HEK293 (cell line): ENCODE results near the gene CWC25.
A peak's percentile ranks its signal among the peaks of the same experiment; 100 is the strongest.

Experiments
- CTCF ChIP-seq: fragments of 450-650 bp; formaldehyde crosslinking; IDR thresholded peaks from 2 replicates; pipeline ENCODE4 v1.5.1; 2016; ENCODE audit warnings: missing biosample characterization, missing genetic modification characterization
- GFI1B ChIP-seq: fragments of 450-650 bp; formaldehyde crosslinking; IDR thresholded peaks from 2 replicates; pipeline ENCODE4 v1.5.1; 2016; ENCODE audit warnings: missing biosample characterization, missing genetic modification characterization
- GLIS1 ChIP-seq: fragments of 450-650 bp; formaldehyde crosslinking; IDR thresholded peaks from 2 replicates; pipeline ENCODE4 v1.5.1; 2016; ENCODE audit warnings: missing biosample characterization, missing genetic modification characterization
- KLF7 ChIP-seq: fragments of 450-650 bp; formaldehyde crosslinking; IDR thresholded peaks from 2 replicates; pipeline ENCODE4 v1.5.1; 2016; ENCODE audit warnings: missing biosample characterization, missing genetic modification characterization, borderline replicate concordance
- PRDM10 ChIP-seq: fragments of 450-650 bp; formaldehyde crosslinking; IDR thresholded peaks from 2 replicates; pipeline ENCODE4 v1.5.1; 2016; ENCODE audit warnings: missing biosample characterization, missing genetic modification characterization
- RBAK ChIP-seq: fragments of 450-650 bp; formaldehyde crosslinking; IDR thresholded peaks from 2 replicates; pipeline ENCODE4 v1.5.1; 2016; ENCODE audit warnings: missing biosample characterization, missing genetic modification characterization
- SALL2 ChIP-seq: fragments of 450-650 bp; formaldehyde crosslinking; IDR thresholded peaks from 2 replicates; pipeline ENCODE4 v1.5.0; 2017; ENCODE audit warnings: missing biosample characterization, mild to moderate bottlenecking, missing genetic modification characterization, borderline replicate concordance
- SP2 ChIP-seq: fragments of 450-650 bp; formaldehyde crosslinking; IDR thresholded peaks from 2 replicates; pipeline ENCODE4 v1.5.1; 2016; ENCODE audit warnings: missing biosample characterization, missing genetic modification characterization
- SP3 ChIP-seq: fragments of 450-650 bp; formaldehyde crosslinking; IDR thresholded peaks from 2 replicates; pipeline ENCODE4 v1.5.1; 2016; ENCODE audit warnings: missing biosample characterization, missing genetic modification characterization
- SP7 ChIP-seq: fragments of 450-650 bp; formaldehyde crosslinking; IDR thresholded peaks from 2 replicates; pipeline ENCODE4 v1.5.1; 2016; ENCODE audit warnings: missing biosample characterization, missing genetic modification characterization
- TRIM28 ChIP-seq: IDR thresholded peaks from 2 replicates; pipeline ENCODE4 v1.6.1; 2011; ENCODE audit warnings: low read length, control low read depth, borderline replicate concordance
- WT1 ChIP-seq: fragments of 450-650 bp; formaldehyde crosslinking; IDR thresholded peaks from 2 replicates; pipeline ENCODE4 v1.5.1; 2016; ENCODE audit warnings: missing biosample characterization, missing genetic modification characterization
- YY2 ChIP-seq: fragments of 450-650 bp; formaldehyde crosslinking; IDR thresholded peaks from 2 replicates; pipeline ENCODE4 v1.5.1; 2016; ENCODE audit warnings: missing biosample characterization, missing genetic modification characterization
- ZBTB48 ChIP-seq: fragments of 450-650 bp; formaldehyde crosslinking; IDR thresholded peaks from 2 replicates; pipeline ENCODE4 v1.5.1; 2016; ENCODE audit warnings: missing biosample characterization, missing genetic modification characterization
- ZBTB6 ChIP-seq: fragments of 450-650 bp; formaldehyde crosslinking; IDR thresholded peaks from 2 replicates; pipeline ENCODE4 v1.5.1; 2017; ENCODE audit warnings: missing biosample characterization, missing genetic modification characterization
- ZBTB7A ChIP-seq: fragments of 450-650 bp; formaldehyde crosslinking; IDR thresholded peaks from 2 replicates; pipeline ENCODE4 v1.5.1; 2016; ENCODE audit warnings: low read depth, missing biosample characterization, missing genetic modification characterization
- ZBTB8A ChIP-seq: fragments of 450-650 bp; formaldehyde crosslinking; IDR thresholded peaks from 2 replicates; pipeline ENCODE4 v1.5.1; 2016; ENCODE audit warnings: missing biosample characterization, missing genetic modification characterization
- ZNF132 ChIP-seq: fragments of 450-650 bp; formaldehyde crosslinking; IDR thresholded peaks from 2 replicates; pipeline ENCODE4 v1.5.1; 2017; ENCODE audit warnings: missing biosample characterization, missing genetic modification characterization, borderline replicate concordance
- ZNF133 ChIP-seq: fragments of 450-650 bp; formaldehyde crosslinking; IDR thresholded peaks from 2 replicates; pipeline ENCODE4 v1.5.1; 2016; ENCODE audit warnings: missing biosample characterization, missing genetic modification characterization
- ZNF155 ChIP-seq: fragments of 450-650 bp; formaldehyde crosslinking; IDR thresholded peaks from 2 replicates; pipeline ENCODE4 v1.5.1; 2016; ENCODE audit warnings: missing biosample characterization, missing genetic modification characterization
- ZNF2 ChIP-seq: fragments of 450-650 bp; formaldehyde crosslinking; IDR thresholded peaks from 2 replicates; pipeline ENCODE4 v1.5.1; 2016; ENCODE audit warnings: missing biosample characterization, missing genetic modification characterization
- ZNF202 ChIP-seq: fragments of 450-650 bp; formaldehyde crosslinking; IDR thresholded peaks from 2 replicates; pipeline ENCODE4 v1.5.1; 2016; ENCODE audit warnings: missing biosample characterization, missing genetic modification characterization, borderline replicate concordance
- ZNF26 ChIP-seq: fragments of 450-650 bp; formaldehyde crosslinking; IDR thresholded peaks from 2 replicates; pipeline ENCODE4 v1.5.1; 2016; ENCODE audit warnings: missing biosample characterization, missing genetic modification characterization
- ZNF350 ChIP-seq: fragments of 450-650 bp; formaldehyde crosslinking; IDR thresholded peaks from 2 replicates; pipeline ENCODE4 v1.5.0; 2017; ENCODE audit warnings: missing biosample characterization, mild to moderate bottlenecking, missing genetic modification characterization
- ZNF391 ChIP-seq: fragments of 450-650 bp; formaldehyde crosslinking; IDR thresholded peaks from 2 replicates; pipeline ENCODE4 v1.5.1; 2016; ENCODE audit warnings: low read depth, missing biosample characterization, missing genetic modification characterization, borderline replicate concordance
- ZNF501 ChIP-seq: fragments of 450-650 bp; formaldehyde crosslinking; IDR thresholded peaks from 2 replicates; pipeline ENCODE4 v1.5.1; 2016; ENCODE audit warnings: missing biosample characterization, missing genetic modification characterization
- ZNF571 ChIP-seq: fragments of 450-650 bp; formaldehyde crosslinking; IDR thresholded peaks from 2 replicates; pipeline ENCODE4 v1.5.0; 2017; ENCODE audit warnings: missing biosample characterization, missing genetic modification characterization
- ZNF585B ChIP-seq: fragments of 450-650 bp; formaldehyde crosslinking; IDR thresholded peaks from 2 replicates; pipeline ENCODE4 v1.5.1; 2016; ENCODE audit warnings: missing biosample characterization, missing genetic modification characterization
- ZNF843 ChIP-seq: fragments of 450-650 bp; formaldehyde crosslinking; IDR thresholded peaks from 2 replicates; pipeline ENCODE4 v1.5.1; 2016; ENCODE audit warnings: missing biosample characterization, missing genetic modification characterization

CWC25 gene

GRCh38 chr17:38752308-38753070, 72.6 kb downstream of the CWC25 start, which contains the start of gene PSMB3 (continued):
- TF ChIP-seq ZNF26 (tag by site-specific recombination), result no peak
- TF ChIP-seq YY2 (tag by site-specific recombination), result 0 out of 2 replicates have a peak, but pooled peaks have one; percentile 27
- TF ChIP-seq SP7 (tag by site-specific recombination), result peak; percentile 75
- TF ChIP-seq GLIS1, result no peak
- peak; percentile 34 for TF ChIP-seq WT1 (tag by site-specific recombination)
- TF ChIP-seq ZBTB8A, result peak; percentile 76; the same call in 1 of the 2 replicates
- peak; percentile 90 for TF ChIP-seq SP3 (tag by site-specific recombination)
- TF ChIP-seq SP2 (tag by site-specific recombination), result peak; percentile 99
- peak; percentile 62 for TF ChIP-seq ZNF501 (tag by site-specific recombination)
- TF ChIP-seq CTCF, result peak; percentile 71
- TF ChIP-seq ZNF132, result no peak
- TF ChIP-seq ZBTB48 (tag by site-specific recombination), result peak; percentile 66; the same call in 1 of the 2 replicates
- no peak for TF ChIP-seq RBAK (tag by site-specific recombination)
- TF ChIP-seq SALL2, result no peak
- no peak for TF ChIP-seq ZNF202
- TF ChIP-seq ZNF585B, result no peak
- no peak for TF ChIP-seq ZBTB7A (tag by site-specific recombination)
- TF ChIP-seq ZNF350 (tag by site-specific recombination), result no peak
- 0 out of 2 replicates have a peak, but pooled peaks have one; percentile 16 for TF ChIP-seq ZNF843 (tag by site-specific recombination)
- TF ChIP-seq ZNF571 (tag by site-specific recombination), result no peak
- 0 out of 2 replicates have a peak, but pooled peaks have one; percentile 36 for TF ChIP-seq ZNF391
- TF ChIP-seq GFI1B (tag by site-specific recombination), result no peak
- TF ChIP-seq ZBTB6 (tag by site-specific recombination), result no peak
- TF ChIP-seq KLF7 (tag by site-specific recombination), result no peak
- TF ChIP-seq TRIM28, result peak; percentile 82; the same call in 1 of the 2 replicates
- no peak for TF ChIP-seq ZNF155 (tag by site-specific recombination)
- peak; percentile 13; the same call in 1 of the 2 replicates for TF ChIP-seq PRDM10
- TF ChIP-seq ZNF2 (tag by site-specific recombination), result no peak; the same call in 1 of the 2 replicates
- TF ChIP-seq ZNF133 (tag by site-specific recombination), result no peak
